ENCODE results near the gene FBXO28.

DNA sequence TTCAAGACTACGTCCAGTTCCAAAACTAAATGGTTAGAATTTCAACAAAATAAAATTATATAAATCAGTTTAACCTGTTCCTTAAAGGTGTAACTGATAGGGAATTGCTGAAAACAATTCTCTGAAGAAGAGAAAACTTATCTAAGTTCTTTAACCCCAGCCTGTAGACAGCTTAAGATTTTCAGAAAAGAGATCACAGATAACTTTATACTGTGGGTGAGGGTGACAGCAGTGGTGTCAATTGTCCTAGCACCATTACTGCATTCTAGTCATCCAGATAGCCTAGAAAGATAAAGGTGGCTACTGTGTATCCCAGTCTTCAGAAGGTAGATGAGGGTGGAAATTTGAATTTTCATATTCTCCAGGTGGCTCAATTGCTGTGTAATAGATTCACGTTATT is 49.4 kb downstream of the FBXO28 start:
- TF ChIP-seq, protein P1, sequence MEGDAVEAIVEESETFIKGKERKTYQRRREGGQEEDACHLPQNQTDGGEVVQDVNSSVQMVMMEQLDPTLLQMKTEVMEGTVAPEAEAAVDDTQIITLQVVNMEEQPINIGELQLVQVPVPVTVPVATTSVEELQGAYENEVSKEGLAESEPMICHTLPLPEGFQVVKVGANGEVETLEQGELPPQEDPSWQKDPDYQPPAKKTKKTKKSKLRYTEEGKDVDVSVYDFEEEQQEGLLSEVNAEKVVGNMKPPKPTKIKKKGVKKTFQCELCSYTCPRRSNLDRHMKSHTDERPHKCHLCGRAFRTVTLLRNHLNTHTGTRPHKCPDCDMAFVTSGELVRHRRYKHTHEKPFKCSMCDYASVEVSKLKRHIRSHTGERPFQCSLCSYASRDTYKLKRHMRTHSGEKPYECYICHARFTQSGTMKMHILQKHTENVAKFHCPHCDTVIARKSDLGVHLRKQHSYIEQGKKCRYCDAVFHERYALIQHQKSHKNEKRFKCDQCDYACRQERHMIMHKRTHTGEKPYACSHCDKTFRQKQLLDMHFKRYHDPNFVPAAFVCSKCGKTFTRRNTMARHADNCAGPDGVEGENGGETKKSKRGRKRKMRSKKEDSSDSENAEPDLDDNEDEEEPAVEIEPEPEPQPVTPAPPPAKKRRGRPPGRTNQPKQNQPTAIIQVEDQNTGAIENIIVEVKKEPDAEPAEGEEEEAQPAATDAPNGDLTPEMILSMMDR (IDR thresholded peaks at IDR 0.05): no peak
- TF ChIP-seq EZH2 (IDR thresholded peaks at IDR 0.05) (no peak), EZH2phosphoT487 (IDR thresholded peaks at IDR 0.05) (no peak)
